NCI-H1930 (cell line): Measurements from ENCODE around the gene SLC22A4.

Experiments used
- DNase-seq, 2 experiments: peaks; one replicate each; lab custom pipeline; 2025; lab: John Stamatoyannopoulos, UW

Gene SLC22A4

GRCh38 chr5:132376694-132377641 is 82.8 kb downstream of the SLC22A4 start:
- no peak for DNase-seq

GRCh38 chr5:132377738-132378137 is 83.5 kb downstream of the SLC22A4 start:
- no peak for DNase-seq

GRCh38 chr5:132378580-132378979 is 84.4 kb downstream of the SLC22A4 start:
- no peak for DNase-seq

GRCh38 chr5:132380047-132380446 is 85.9 kb downstream of the SLC22A4 start:
- no peak for DNase-seq

GRCh38 chr5:132380741-132381140 is 86.5 kb downstream of the SLC22A4 start:
- DNase-seq, result no peak

GRCh38 chr5:132381614-132382013 is 87.4 kb downstream of the SLC22A4 start:
- DNase-seq, result no peak

- no peak for DNase-seq
Measured at GRCh38 chr5:132383261-132383660, 89.1 kb downstream of the SLC22A4 start.

GRCh38 chr5:132383984-132384383 is 89.8 kb downstream of the SLC22A4 start:
- DNase-seq, result no peak

- no peak for DNase-seq
Measured at GRCh38 chr5:132384506-132385050, 90.4 kb downstream of the SLC22A4 start.

- peak in 1 of 2 experiments; percentile 0 for DNase-seq
Measured at GRCh38 chr5:132385326-132386105, 91.3 kb downstream of the SLC22A4 start.

- peak in 1 of 2 experiments; percentile 10 for DNase-seq
Measured at GRCh38 chr5:132386644-132387286, 92.6 kb downstream of the SLC22A4 start.

- DNase-seq, result no peak
Measured at GRCh38 chr5:132387640-132388117, 93.5 kb downstream of the SLC22A4 start.

- no peak for DNase-seq
Measured at GRCh38 chr5:132388244-132389050, 94.3 kb downstream of the SLC22A4 start.

GRCh38 chr5:132389051-132389331 is 94.8 kb downstream of the SLC22A4 start:
- DNase-seq, result no peak

- no peak for DNase-seq
Measured at GRCh38 chr5:132389585-132390286, 95.5 kb downstream of the SLC22A4 start.

- no peak for DNase-seq
Measured at GRCh38 chr5:132391247-132391646, 97.1 kb downstream of the SLC22A4 start.

GRCh38 chr5:132391870-132392269 is 97.7 kb downstream of the SLC22A4 start:
- no peak for DNase-seq

GRCh38 chr5:132392411-132392810 is 98.2 kb downstream of the SLC22A4 start:
- no peak for DNase-seq

- DNase-seq, result no peak
Measured at GRCh38 chr5:132392978-132393825, 99.0 kb downstream of the SLC22A4 start.
